HG02678 (cell line): Measurements from ENCODE around the gene NKX2-4.
"Not testable (repeated sequence)": the region's sequence is repeated elsewhere in the genome, so short reads cannot be mapped to it uniquely, and the experiment has no call there.

ENCODE experiments used
- ATAC-seq: cut with Tn5 transposase; IDR thresholded peaks from one replicate; pipeline ENCODE4 v1.9.1; 2021; ENCODE audit warnings: mild to moderate bottlenecking, moderate library complexity; ENCODE audit not compliant: unreplicated experiment

The NKX2-4 gene

GRCh38 chr20:21394551-21394950, 2.8 kb downstream of the NKX2-4 start:
- ATAC-seq: no peak

DNA sequence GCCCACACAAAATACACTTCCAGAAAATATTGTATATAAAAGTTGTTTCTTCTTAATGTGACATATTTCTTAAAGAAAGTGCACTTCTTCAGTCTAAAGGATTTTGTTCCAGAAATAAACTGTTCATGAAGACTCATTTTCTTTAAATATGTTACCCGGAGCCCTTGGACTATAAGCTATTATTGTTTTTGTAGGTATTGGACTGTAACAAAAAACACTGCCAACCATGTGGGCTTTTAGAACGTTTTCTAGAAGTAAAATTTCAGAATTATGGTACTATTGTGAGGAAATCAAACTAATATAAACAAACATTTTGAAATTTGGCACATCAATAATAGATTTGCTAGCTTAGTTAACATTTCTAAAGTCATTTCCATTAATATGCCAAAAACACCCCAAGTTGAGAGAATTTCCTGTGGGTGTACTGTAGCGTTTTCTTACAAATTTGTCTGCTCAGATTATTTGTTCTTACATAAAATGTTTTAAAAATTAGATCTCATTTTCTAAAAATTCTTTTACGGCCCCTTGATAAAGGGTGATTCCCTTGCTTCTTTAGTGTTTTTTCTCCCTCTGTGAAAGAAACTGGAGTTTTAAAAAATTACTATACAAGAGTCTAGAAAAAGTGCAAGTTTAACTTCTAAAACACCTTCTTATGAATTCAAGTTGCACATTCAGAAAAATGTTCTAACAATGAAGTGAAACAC, 3.4 kb downstream of the NKX2-4 start:
- ATAC-seq: no peak

DNA sequence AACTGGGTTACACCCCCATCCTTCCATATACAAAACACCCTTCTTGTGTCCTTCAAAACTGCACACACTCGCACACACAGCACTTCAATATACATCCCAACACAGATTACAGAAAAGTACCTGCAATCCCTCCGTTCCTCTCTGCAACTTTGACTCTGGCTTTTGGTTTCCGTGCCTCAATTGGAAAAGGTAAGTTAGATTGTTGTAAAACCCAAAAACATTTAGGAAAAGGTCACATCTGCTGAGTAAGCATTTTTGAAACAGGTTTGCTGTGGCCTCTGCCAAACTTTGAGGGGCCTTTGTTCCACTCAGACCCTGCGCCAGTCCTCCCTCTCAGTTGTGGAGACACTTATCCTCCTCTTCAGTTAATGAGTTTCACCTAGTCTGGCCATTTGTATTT, 4.2 kb downstream of the NKX2-4 start:
- no peak for ATAC-seq

DNA sequence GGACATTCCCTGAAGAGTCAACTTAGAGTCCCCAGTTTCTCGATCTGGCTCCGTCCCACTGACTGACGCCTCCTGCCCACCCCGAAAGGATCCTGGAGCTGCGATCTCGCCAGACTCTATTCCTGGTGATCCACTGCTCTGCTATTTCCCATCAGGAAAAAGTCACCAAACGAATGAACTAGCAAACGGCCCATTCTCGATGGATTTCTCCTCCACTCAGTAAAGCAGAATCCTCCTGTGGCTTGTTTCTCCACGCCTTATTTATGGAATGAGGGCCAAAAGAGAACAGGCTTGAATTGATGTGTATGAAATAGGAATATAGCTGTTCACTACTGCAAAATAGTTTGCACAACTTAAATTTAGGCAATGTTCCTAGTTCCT, 5.4 kb downstream of the NKX2-4 start:
- no peak for ATAC-seq

GRCh38 chr20:21391185-21391971, 5.9 kb downstream of the NKX2-4 start:
- no peak for ATAC-seq

- no peak for ATAC-seq
These were observed 6.6 kb downstream of the NKX2-4 start for GRCh38 chr20:21390768-21391167.

GRCh38 chr20:21389368-21389767, 8.0 kb downstream of the NKX2-4 start:
- ATAC-seq: no peak

DNA sequence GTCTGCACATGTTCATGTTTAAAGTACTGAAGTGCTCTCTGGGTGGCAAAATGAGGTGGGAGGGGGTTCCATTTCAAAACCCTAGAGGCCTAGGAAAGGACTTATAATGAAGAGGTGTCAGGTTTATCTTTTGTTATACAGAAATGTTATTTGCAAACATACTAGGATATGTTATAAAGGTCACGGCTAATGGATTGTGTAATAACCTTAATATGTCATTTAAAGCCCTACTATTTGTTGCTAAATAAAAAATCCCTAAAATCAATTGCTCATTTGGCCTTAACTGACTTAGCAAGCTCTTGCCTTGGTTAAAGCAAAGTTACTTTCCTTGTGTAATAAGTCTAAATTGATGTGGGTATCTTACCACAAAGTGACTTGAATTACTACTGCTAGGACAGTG, 8.8 kb downstream of the NKX2-4 start:
- ATAC-seq: no peak

- ATAC-seq: no peak
These were observed 9.8 kb downstream of the NKX2-4 start for GRCh38 chr20:21387528-21387927.

DNA sequence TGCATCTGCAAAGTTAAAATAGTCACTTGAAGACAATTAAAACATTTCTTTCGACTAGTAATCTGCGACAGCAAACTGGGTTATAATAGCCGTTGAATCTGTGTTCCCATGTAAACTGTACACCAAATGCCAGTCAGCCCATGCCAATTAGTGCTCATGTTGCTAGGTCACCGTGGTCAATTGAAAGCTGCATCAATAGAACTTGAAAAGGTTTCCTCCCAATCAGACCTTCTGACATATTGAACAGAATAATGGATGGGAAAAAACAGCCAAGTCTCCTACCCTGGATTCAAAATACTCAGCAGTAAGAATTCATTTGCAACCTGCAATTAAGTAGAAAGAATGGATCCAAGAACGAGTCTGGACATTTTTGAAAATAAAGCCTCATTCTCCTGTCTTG, 11.2 kb downstream of the NKX2-4 start:
- no peak for ATAC-seq

GRCh38 chr20:21384308-21384892, 12.9 kb downstream of the NKX2-4 start:
- ATAC-seq: no peak

DNA sequence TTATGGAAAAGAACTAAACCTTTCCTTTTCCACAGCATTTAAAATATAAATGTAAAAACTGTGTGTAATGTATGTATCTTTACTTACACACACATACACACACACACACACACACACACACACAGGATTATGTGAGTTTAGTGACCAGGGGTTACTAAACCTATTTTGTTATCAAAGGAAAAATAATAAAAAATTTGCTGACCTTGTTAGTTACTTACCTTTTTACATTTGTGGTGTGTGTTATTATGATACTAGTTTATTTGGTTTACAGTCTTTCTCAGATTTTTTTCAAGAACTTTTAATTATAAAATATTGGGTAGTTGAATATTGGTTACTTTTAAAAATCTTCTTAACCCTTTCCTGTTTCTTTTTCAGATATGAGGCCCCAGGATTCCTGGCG, 15.7 kb downstream of the NKX2-4 start:
- ATAC-seq: no peak

DNA sequence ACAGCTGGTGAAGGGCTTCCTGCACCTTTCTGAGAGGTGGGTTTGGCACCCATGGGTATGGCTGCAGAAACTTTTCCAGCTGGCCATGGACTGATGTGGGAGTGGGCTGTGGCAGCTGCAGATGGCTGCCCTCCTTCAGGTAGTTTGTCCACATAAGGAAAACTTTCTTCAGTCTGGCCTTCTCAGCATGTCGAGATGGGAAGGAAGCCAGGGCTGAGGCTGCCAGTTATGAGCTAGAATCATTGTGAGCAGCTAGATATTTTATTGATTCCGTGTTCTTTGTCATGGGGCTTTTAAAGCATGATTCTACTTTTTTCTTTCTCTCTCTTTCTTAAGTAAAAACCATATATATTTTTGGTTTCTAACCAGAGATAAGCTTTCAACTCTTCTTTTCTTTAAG, 16.6 kb downstream of the NKX2-4 start:
- no peak for ATAC-seq

DNA sequence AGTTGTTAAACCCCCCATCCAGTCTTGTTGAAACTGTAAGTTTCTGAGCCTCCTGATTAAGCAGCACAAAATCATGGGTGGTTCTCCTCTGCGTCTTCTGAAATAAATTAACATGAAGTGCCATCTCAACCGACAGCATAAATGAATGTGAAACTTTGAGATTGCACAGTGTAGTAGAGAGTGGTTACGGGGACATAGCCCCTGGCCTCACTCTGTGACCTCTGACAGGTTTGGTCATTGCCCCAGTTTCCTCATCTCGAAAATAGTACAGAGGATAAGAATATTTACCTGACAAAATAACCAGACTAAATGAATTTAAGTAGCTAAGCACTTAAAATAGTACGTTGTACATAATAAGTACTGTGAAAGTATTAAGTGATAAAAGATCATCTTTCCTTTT, 19.1 kb downstream of the NKX2-4 start:
- no peak for ATAC-seq

DNA sequence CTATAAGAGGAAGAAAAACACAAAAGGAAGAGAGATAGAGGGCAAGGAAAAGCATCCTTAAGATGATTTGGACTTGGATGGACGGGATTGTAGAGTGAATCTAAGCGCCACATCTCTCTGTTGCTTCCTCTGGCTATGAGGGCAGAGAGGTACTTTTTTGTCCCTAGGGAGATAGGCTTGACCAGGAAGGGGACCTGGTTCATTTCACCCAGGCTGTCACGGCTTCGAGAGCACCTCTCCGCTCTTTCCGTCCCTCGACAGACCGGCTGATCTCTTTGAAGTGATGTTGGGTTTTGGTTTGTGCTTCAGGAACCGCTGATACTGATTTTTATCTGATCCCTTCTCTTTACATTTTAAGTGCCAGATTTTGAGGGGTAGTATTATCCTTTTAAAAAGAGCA, 19.6 kb downstream of the NKX2-4 start:
- ATAC-seq: no peak

- ATAC-seq: no peak
These were observed 20.7 kb downstream of the NKX2-4 start for GRCh38 chr20:21376626-21377025.

- no peak for ATAC-seq
These were observed 23.9 kb downstream of the NKX2-4 start for GRCh38 chr20:21373436-21373835.

DNA sequence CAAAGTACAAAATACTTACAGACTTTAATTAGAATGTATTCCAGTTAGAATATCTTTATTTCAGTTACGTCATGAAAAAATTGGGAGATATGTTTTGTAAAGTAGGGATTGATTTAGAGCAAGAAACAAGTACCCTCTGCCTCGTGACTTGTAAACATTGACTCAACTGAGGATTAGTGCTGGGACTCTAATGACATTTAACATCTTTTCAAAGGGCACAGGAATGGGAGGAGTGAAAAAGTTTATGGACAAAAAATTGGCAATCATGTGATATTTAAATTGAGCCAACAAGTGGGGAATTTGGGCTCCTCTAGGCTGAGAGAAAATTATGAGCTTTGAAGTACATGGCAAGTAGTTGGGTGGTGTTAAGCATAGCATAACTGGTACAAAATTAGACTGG, 25.3 kb downstream of the NKX2-4 start:
- no peak for ATAC-seq

GRCh38 chr20:21371193-21371592, 26.1 kb downstream of the NKX2-4 start:
- no peak for ATAC-seq

DNA sequence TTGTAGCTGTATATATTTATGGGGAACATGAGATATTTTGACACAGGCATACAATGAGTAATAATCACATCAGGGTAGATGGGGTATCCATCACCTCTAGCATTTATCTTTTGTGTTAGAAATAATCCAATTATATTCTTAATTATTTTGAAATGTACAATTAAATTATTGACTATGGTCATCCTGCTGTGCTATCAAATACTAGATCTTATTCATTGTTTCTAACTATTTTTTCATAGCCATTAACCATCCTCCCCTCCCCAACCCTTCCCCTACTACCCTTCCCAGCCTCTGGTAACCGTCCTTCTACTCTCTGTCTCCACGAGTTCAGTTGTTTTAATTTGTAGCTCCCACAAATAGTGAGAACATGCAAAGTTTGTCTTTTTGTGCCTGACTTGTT, 28.5 kb downstream of the NKX2-4 start:
- no peak for ATAC-seq

DNA sequence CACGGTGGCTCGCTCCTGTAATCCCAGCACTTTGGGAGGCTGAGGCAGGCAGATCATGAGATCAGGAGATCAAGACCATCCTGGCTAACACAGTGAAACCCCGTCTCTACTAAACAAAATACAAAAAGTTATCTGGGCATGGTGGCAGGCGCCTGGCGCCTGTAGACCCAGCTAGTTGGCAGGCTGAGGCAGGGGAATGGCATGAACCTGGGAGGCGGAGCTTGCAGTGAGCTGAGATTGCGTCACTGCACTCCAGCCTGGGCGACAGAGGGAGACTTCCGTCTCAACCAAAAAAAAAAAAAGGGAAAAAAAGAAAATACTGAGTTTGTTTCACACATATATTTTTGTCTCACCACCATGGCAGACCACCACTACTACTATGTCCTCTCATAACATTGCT, 31.1 kb downstream of the NKX2-4 start:
- ATAC-seq: not testable (repeated sequence)

- no peak for ATAC-seq
These were observed 31.6 kb downstream of the NKX2-4 start for GRCh38 chr20:21365771-21366170.
